Gastroesophageal sphincter (tissue), 3 donors: ENCODE measurements around the gene PDE8A.

ENCODE experiments used
- CTCF ChIP-seq, 4 experiments: fragments of 200-600 bp in 2 of 4; fragments of 450-650 bp in 2 of 4; sonication (generic) in 1 of 4; IDR thresholded peaks; one replicate each; pipeline ENCODE4 v1.5.1; 2017 to 2019; ENCODE audit warnings: antibody characterized with exemption in 4 of 4, mild to moderate bottlenecking in 2 of 4, moderate library complexity in 2 of 4
- EP300 ChIP-seq: sonication (generic); formaldehyde crosslinking; IDR thresholded peaks from one replicate; pipeline ENCODE4 v1.6.1; 2017; ENCODE audit warnings: antibody characterized with exemption, mild to moderate bottlenecking
- POLR2AphosphoS5 ChIP-seq: sonication (generic); formaldehyde crosslinking; IDR thresholded peaks from one replicate; pipeline ENCODE4 v1.6.1; 2017; ENCODE audit warnings: antibody characterized with exemption

- TF ChIP-seq CTCF (IDR thresholded peaks at IDR 0.05) (no peak), POLR2AphosphoS5 (no peak), EP300 (no peak)
Observed at GRCh38 chr15:85000937-85001336, 19.3 kb downstream of the PDE8A start.
